Measurements from ENCODE around the gene XIST. TPM values are rescaled to one million over a fixed set of nuclear protein-coding genes. Genes with fewer than 3 reads are reported as not detected.
"Not testable (repeated sequence)": the region's sequence is repeated elsewhere in the genome, so short reads cannot be mapped to it uniquely, and the experiment has no call there.

The XIST gene
- total RNA-seq, 1 experiment from 2014 or later = not detected

DNA sequence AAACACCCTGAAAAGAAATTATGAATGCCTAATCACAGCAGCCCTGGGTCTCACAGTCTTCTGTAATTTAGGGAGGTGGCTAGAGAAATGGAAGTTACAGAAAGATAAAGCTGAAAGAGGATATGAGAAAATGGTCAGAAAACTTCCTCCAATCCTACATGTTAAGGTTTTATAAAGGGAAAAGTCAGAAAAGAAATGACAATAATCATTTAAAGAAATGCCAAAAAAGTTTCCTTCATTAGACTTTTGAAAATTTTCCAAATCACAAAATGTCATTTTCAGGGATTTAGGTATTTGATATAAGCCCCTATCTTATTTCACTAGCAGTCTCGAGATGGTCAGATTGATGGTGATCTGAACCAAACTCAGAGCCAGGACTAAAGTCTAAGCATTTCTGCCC, 13.4 kb downstream of the XIST start:
- DNase-seq (ENCODE audit: low read depth) = no peak

DNA sequence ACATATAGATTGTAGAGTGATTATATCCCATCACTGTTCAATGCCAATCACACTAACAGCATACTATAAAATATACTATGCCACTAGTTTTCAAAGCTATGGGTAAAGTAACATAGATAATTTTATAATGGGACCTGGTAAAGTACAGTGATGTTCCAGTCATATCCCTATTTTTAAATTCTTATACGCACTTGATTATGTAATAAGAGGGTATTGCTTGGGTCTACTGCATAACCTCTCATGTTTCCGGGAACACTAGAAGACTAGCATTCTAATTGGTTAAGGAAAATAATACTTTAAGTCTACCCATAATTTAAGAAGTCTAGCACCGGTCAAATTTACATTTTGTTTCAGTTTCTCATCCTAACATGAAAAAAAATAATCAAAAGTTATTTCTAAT, 14.4 kb downstream of the XIST start:
- no peak for DNase-seq (ENCODE audit: low read depth)

DNA sequence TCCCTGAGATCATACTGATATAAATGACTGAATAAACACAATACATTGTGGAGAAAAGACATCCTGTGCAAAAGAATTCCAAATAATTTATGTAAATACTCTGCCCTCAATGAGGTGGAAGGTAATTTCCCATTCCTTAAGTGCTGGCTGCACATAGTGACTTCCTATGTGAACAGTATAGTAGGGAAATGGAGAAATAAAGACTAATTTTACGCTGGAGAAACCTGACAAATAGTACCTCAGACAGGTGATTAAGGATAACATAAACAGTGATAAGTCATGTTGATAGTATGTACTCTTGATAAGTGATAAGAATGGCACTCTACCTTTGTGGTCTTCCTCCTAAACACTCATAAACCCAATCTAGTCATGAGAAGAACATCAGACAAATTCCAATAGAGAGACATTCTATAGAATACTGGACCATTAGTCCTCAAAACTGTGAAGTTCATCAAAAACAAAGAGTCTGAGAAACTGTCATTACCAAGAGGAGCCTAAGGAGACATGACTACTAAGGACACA, 15.5 kb downstream of the XIST start:
- DNase-seq (ENCODE audit: low read depth) = no peak

DNA sequence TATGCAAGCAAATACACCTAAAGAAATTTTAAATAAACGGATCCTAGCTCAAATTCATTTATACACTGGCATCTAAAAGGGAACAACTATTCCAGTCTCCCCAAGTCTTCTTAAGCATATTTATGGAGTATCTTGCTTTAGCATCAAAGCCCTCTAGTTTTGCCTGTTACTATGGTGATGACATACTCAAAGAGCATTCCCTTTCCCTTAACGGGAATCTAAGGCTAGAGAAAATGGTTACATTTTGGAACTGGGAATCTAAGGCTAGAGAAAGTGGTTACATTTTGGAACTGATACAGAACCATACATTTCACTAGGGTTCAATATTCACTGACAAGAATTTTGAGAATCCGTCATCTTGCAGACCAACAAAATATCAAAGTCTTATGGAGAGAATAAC, 18.3 kb downstream of the XIST start:
- no peak for DNase-seq (ENCODE audit: low read depth)

DNA sequence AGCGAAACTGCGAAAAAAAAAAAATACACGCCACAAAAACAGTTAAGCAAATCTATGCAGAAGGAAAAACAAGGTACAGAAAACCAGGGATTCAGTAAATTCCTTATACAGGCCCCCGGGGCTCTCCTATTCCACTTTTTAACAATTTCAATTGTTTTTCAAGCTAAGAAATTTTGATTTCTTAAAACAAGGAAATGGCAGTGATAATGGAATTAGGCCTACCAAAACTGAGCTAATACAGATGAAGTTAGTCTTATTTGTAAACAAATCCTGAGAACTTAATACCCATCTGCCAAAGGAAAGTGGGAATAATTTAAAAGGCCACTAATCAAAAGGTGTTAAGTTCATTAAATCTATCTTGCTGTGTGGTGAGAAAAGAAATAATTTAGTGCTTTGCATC, 20.2 kb downstream of the XIST start:
- no peak for DNase-seq (ENCODE audit: low read depth)

DNA sequence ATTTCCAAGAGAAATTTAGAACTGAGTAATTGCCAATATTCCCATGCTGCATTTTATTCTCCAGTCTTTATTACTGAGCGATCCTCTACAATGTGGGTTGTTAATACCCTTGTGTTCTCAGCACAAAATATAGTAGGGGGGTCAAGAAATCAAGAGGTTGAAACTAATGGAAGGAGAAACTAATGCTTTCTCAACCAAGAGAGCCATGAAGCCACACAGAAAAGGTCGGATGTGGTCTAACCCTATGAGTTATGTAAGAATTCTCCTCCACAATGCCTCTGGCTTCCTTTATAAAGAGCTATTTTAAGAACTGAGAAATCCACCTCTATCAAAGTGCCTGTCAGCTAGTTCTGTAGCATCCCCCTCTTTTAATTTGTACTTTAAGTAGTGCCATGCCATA, 21.0 kb downstream of the XIST start:
- no peak for DNase-seq (ENCODE audit: low read depth)

DNA sequence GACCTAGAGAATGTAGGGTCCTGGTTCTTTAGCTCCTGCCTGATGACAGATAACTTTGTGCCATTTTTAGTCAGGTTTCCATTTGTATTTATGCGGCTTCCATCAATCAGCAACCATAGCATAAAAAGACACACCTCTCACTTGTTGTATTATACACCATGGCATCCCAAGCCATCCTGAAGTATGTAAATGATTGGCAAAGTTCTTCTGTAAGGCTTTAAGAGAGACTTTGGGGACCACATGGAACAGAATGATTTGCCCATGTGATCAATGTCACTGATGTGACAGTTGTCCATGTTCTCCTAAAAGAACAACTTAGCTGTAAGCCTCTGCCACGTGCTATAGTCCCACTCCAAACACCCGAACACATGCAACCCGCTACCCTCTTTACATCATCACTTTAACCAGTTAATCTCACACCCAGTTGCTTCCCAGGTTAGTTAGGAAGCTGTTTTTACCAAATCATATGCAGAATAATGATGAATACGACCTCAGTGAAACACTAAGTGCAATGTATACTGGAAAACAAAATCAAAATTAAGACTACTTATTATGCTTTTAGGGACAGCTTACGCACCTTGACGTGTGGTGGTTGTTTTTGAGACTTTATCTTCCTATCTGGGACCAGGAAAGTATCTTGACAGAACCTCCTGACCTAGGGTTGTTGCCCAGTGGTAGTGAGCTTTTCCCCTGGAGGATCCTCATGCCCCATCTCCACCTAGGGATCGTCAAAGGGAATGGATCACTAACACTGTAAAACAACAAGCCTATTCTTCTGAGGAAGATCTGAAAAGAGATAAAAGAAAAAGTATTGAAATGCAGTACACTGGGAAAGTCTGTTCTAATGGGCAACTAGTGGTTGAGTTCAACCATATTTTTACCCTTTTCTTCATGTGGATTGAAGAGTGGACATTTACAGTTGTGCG, 21.8 kb downstream of the XIST start:
- DNase-seq (ENCODE audit: low read depth) = no peak

DNA sequence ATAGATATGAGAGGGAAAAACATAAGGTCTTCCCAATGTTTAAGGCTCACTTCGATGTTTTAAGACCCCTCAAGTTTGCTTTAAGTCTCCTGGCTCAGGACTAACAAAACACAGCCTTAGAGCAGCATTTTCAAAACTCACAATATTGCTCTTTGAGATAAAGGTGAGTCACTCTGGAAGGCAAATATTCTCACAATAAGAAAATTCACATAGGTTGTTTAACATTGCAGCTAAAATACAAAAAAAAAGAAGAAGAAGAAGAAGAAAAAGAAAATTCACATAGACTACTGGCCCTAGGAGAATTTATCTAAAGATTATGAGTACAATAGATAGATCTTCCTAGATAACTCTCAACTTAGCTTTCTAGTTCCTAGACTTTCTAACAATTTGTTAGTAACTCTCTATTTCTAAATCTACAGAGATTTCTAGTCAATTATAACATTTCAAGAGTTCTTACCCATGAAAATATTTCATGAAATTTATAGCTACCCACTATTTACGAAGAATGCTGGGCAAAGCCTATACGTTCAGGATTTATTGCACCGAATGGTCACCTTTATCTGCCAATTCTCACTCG, 22.5 kb downstream of the XIST start:
- DNase-seq (ENCODE audit: low read depth) = no peak

DNA sequence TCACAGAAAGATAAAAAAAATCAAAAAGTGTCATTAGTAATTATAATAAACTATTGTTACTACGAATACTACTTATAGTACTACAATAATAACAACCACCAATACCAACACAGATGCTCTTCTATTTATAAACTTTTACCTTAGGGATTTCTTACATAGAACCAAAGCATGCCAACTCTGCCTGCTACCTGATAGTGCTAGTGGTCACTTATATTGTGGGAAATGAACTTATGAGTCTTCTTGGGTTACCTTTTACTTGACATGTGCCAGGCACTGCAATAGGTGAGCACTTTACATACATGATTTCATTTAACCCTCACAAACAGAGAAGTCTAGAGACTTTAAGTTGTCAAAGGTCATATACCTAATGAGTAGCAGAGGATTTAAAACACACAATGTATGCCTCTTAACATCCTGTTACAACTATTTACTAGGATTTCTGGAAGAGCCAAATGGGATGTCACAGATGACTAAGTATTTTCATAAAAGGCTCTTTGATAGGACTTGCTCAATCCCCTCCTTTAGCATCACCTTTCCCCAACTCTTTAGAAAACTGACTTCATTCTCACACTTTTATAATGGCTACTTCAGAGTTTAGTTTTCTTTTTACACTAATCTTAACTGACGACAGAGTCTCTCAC, 24.3 kb downstream of the XIST start:
- DNase-seq (ENCODE audit: low read depth) = no peak

DNA sequence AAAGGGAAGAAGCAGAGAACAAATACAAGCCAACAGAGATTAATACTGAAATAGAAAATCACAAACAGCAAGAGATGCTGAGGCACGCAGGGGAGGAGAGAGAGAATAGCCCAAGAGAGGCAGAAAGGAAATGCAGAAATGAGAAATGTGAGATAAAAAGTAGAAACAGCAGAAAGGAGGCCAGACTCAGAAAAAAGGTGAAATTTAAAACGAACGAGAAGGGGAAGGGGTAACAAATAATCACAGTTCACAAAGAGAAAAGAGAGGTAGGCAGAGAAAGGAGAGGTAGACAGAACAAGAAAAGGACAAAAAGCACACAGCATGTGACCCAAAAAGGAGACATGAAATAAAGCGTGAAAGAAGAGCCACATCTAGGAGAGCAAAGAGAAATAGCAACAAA, 25.1 kb downstream of the XIST start:
- no peak for DNase-seq (ENCODE audit: low read depth)

DNA sequence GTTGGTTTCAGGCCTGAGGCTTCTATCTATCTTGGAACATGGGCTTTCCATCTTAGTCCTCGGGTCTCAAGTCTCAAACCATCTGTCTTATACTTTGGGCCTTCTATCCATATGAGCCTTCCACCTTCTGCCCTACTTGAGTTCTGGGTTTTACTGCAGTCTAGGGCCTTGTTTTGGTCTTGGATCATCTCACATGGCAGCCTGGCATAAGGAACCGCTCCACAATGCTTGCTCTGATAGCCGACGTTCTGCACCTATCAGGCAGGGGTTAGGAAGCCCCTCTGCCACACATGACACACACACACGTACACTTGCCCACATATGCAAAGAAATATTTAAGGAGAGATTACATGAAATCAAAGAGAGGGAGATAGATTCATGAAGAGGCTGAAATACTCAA, 25.5 kb downstream of the XIST start:
- no peak for DNase-seq (ENCODE audit: low read depth)

DNA sequence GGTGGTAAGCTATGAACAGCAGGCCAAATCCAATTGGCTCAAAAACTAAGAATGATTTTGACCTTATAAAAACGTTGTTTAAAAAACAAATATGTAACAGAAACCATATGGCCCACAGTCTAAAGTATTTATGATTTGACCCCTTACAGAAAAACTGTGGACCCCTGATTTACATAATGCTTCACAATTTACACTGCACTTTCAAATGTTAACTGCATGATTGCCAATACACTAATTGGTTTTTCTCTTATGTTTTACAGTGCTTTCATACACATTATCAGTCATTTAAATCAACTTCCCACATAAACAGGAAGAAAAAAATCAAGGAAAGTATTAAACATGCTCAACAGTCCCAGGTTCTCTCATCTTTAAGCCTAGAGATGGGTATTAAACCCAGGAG, 26.9 kb downstream of the XIST start:
- DNase-seq (ENCODE audit: low read depth) = no peak

DNA sequence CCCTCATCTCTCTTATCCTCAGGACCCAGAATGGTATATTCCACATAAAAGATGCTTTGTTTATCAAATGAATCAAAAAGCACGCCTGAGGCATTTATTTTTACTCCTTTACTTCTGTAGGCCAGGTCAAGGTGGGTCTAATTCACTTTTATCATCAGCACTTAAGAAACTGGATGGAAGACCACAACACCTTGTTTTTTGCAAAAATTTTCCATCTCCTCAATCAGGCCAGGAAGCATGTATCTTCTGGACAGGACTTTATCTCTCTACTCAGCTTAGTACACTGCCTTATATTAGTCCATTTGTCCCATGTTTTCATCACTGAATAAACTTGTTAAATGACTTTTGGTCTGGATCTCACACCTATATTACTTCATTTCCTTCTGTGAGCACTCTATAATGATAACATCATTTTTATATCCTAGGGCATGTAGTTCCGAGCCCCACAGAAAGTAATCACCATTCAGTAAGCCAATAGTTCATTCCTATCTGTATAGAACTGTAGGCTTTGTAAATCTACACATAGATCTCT, 29.0 kb downstream of the XIST start:
- DNase-seq (ENCODE audit: low read depth) = no peak

DNA sequence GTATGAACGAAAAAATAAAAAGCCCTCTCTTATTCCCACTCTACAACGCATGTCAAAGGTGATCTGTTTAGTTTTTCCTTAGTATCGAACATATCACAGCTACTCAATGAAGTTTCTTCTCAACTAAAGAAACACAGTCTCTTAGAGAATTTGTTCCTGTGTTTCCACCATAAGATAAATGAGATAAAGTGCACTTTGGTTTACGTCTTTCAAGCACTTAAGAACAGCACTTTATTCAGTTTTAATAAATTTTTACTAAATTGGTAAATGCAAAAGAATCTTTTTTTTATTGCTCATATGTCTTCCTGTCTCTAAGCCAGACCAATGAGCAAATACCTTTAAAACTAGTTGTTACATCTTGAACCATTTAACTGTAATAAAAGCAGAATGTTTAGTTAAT, 29.7 kb downstream of the XIST start:
- no peak for DNase-seq (ENCODE audit: low read depth)

DNA sequence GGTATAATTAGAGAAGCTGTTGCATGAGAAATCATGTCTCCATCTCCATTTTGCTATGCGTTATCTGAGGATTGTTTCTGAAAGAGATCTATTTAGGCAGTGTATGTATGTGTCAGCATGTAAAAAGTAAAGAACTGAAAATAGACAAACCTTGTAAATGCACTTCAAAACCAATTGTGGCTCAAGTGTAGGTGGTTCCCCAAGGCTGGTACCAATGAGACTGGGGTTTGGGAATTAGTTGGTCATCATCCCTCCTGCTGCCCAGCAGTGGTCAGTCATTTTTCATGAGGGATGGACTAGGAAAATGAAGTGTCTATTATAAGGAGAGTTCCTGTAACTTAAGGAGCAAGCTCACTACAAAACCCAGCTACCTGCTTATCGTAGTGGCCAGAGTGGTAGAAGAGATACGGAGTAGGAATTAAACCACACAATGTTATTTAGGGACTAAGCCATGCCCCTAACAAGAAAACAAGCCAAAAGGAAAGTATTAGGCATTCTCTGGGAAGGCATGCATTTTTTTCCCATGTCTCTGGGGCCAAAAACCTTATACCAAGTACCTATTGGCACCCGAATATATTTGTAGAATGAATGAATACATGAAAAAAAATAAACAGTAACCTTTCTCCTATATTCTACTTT, 30.5 kb downstream of the XIST start:
- DNase-seq (ENCODE audit: low read depth) = no peak

DNA sequence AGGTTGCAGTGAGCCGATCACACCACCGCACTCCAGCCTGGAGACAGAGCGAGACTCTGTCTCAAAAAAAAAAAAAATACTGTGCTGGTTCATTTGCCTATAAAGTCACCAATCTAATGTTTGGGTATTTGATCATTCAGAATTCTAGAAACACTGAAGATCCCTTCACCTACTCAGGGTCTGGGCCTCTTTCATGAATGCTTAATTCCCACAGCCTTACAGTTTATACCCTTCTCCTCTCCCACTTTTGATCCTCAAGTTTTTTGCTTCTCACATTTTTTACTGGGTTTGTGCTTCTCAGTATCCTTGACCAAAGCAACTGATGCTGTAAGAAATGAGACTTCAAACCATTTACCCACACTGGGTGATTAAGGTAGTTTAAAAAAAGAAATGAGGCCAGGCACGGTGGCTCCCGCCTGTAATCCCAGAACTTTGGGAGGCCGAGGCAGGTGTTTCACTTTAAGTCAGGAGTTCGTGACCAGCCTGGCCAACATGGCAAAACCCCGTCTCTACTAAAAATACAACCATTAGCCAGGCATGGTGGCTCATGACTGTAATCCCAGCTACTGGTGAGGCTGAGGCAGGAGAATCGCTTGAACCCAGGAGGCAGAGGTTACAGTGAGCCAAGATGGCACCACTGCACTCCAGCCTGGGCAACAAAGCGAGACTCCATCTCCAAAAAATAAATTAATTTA, 32.5 kb downstream of the XIST start:
- not testable (repeated sequence) for DNase-seq (ENCODE audit: low read depth)

DNA sequence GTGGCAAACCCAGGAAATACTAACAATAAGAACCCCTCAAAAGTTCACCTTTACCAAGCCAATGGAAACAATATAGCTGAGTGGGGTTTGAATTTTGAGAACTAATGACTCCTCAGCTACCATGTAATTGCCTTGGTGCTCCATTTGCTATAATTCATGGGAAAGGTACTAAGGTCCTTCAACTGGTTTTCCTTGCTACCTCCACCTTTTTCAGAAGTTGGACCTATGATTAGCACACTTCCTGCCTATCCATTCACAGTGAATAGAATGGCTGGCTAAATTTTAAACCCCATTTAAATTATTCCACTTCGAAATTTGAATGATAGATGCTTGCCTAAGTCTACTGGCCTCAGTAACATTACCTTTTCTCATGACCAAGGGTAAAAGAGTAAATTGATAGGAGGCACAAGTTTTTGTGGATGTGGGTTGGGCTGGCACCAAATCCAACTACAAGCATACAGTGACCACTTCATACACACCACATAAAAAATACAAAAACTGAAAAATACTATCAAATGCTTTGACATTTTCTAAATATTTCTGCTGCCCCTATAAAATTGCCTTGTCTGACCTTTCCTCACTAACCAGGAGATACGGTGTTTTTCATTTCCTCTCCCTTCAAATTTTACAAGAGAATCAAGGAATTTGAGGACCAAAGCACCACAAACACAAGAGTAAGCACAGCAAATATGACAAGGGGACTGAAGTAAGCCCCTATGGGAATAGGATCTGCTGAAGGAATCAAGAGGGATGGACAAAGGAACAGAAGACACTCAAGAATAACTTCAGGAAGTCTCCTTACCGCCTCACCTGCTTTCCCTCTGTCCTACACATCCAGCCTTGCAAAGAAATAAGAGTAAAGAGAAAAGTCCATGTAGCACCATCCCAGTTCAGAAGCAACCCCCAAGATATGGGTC, 34.1 kb downstream of the XIST start:
- no peak for DNase-seq (ENCODE audit: low read depth)

DNA sequence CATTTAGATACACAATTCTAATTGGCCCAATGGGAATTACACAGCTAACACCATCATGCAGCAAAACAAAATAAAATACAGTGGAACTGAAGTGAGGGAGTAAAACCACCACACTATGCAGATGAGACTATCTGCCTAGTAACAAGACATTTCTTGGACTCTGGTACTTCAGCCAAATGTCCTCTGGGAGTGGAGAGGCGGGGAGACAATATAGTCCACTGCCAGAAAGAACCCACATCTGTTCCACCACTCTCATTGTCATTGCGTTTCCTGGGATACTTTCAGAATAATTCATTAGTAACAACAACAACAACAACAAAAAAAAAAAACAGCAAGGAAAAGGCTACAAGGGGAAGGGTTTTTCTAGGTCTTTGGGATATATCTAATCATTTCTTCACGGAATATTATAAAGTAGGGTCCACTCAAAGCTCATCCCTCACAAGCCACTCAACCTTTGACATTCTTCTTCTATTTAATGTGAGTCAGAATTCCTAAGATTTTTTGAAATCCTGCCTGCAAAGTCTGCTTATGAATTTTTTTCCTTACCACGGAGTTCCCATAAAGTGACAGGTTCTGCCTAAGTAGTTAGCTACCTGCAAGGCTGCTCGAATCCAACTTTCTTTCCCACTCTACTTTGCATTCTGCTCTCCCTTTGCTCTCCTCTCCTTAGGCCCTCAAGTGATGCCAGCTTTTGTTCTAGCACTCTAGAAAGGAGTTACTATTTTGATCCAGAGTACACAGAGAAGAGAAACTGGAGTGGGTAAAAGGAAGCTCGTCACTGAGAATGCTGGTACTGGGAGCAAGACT, 34.9 kb downstream of the XIST start:
- DNase-seq (ENCODE audit: low read depth) = no peak

DNA sequence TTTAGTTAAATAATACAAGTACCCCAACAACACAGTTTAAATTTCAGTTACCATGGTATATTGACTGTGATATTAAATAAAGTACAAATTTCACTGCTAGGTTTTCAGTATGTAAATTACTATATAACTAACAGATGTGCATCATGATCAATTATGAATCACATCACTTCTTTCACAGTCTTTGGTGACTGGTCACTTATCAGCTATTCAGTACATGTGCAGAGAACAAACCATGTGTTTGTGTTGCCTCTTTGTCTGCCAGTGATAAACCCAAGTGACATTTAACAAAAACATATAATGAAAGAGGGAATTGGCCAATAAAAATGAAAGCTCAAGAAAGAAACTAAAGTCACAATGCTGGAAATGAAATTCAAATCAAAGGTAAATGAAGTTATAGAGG, 40.3 kb downstream of the XIST start:
- DNase-seq (ENCODE audit: low read depth) = no peak

All from M059J (cell line).